ENCODE data around the gene M6PR.

DNA sequence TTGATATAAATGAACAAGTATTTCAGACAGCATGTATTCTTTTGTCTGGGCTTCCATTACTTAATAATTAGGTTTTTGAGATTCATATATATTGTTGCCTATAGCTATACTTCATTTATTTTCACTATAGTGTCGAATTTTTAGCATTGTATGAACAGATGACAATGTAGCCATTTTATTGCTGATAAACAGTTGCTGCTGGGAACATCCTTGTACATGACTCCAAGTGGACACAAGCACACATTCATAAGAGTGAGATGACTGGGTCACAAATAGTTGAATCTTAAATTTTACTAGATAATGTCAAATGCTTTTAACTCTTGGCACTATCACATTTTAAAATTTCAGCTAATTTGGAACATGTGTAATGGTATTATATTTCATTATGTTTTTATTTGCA is 54.5 kb downstream of the M6PR start:
- TF ChIP-seq, protein P1, sequence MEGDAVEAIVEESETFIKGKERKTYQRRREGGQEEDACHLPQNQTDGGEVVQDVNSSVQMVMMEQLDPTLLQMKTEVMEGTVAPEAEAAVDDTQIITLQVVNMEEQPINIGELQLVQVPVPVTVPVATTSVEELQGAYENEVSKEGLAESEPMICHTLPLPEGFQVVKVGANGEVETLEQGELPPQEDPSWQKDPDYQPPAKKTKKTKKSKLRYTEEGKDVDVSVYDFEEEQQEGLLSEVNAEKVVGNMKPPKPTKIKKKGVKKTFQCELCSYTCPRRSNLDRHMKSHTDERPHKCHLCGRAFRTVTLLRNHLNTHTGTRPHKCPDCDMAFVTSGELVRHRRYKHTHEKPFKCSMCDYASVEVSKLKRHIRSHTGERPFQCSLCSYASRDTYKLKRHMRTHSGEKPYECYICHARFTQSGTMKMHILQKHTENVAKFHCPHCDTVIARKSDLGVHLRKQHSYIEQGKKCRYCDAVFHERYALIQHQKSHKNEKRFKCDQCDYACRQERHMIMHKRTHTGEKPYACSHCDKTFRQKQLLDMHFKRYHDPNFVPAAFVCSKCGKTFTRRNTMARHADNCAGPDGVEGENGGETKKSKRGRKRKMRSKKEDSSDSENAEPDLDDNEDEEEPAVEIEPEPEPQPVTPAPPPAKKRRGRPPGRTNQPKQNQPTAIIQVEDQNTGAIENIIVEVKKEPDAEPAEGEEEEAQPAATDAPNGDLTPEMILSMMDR (optimal IDR thresholded peaks at IDR 0.05 in 1 of 3, IDR thresholded peaks at IDR 0.05 in 1 of 3, conservative IDR thresholded peaks at IDR 0.05 in 1 of 3; ENCODE audit: extremely low read depth in 1 of 3, insufficient read depth in 2 of 3, low read length in 3 of 3), result no peak
- no peak for TF ChIP-seq EZH2 (IDR thresholded peaks at IDR 0.05; ENCODE audit: low read length)
